PC-9 (cell line): ENCODE data around the gene ATP8B3. TPM values are rescaled to one million over a fixed set of nuclear protein-coding genes. Genes with fewer than 3 reads are reported as not detected.
"Not testable (repeated sequence)": the region's sequence is repeated elsewhere in the genome, so short reads cannot be mapped to it uniquely, and the experiment has no call there.

Experiments used
- BruUV-seq: library from RNA; stranded (reverse); fragments of 400-500 nt; replicated peaks from 2 replicates; lab custom pipeline; 2021; lab: Mats Ljungman, UMichigan
- CTCF ChIA-PET: fragments of 300-600 bp; sonication (Branson Sonifier 250); formaldehyde crosslinking; loops from one replicate; lab custom pipeline; 2022; ENCODE audit warnings: antibody characterized with exemption; lab: Charles Lee
- POLR2A ChIA-PET: fragments of 300-600 bp; sonication (Branson Sonifier 250); formaldehyde crosslinking; loops from one replicate; lab custom pipeline; 2022; ENCODE audit warnings: antibody characterized with exemption; ENCODE audit not compliant: unreplicated experiment; lab: Charles Lee
- DNase-seq, 2 experiments: peaks; one replicate each; pipeline versions ENCODE4 v3.0.0 to v3.0.0-alpha.2; 2015 to 2022; ENCODE audit warnings: mixed read lengths in 1 of 2
- H2AFZ ChIP-seq: fragments of 200-600 bp; sonication (generic); 2 replicates; pipeline ENCODE4 v1.8.1; 2017; ENCODE audit warnings: antibody characterized with exemption
- H3F3A ChIP-seq: fragments of 200-600 bp; sonication (generic); 2 replicates; pipeline ENCODE4 v1.8.1; 2017; ENCODE audit warnings: antibody characterized with exemption, mild to moderate bottlenecking, low read depth; ENCODE audit not compliant: insufficient read depth
- H3K27ac ChIP-seq: fragments of 200-600 bp; sonication (generic); 2 replicates; pipeline ENCODE4 v1.6.1; 2016; ENCODE audit warnings: mixed run types
- H3K27me3 ChIP-seq: fragments of 200-600 bp; sonication (generic); 2 replicates; pipeline ENCODE4 v1.6.1; 2016; ENCODE audit warnings: low read depth, mixed run types; ENCODE audit not compliant: insufficient read depth
- H3K36me3 ChIP-seq: fragments of 200-600 bp; sonication (generic); 2 replicates; pipeline ENCODE4 v1.6.1; 2016; ENCODE audit warnings: low read depth, mixed run types
- H3K4me1 ChIP-seq: fragments of 200-600 bp; sonication (generic); replicated peaks from 2 replicates; pipeline ENCODE4 v1.6.1; 2016; ENCODE audit warnings: mixed run types; ENCODE audit not compliant: insufficient read depth
- H3K4me2 ChIP-seq: fragments of 200-600 bp; sonication (generic); 2 replicates; pipeline ENCODE4 v1.6.1; 2017; ENCODE audit warnings: mixed run types
- H3K4me3 ChIP-seq: fragments of 200-600 bp; sonication (generic); 2 replicates; pipeline ENCODE4 v1.6.1; 2016; ENCODE audit warnings: mixed run types
- H3K79me2 ChIP-seq: fragments of 200-600 bp; sonication (generic); 2 replicates; pipeline ENCODE4 v1.6.1; 2017; ENCODE audit warnings: low read depth, mixed run types
- H3K9me2 ChIP-seq: fragments of 200-600 bp; sonication (generic); 2 replicates; pipeline ENCODE4 v1.8.1; 2017; ENCODE audit warnings: mild to moderate bottlenecking; ENCODE audit not compliant: insufficient read depth
- H3K9me3 ChIP-seq: fragments of 200-600 bp; sonication (generic); 2 replicates; pipeline ENCODE4 v1.8.1; 2016; ENCODE audit warnings: low read depth; ENCODE audit not compliant: insufficient read depth
- H4K20me1 ChIP-seq: fragments of 200-600 bp; sonication (generic); 2 replicates; pipeline ENCODE4 v1.8.1; 2017; ENCODE audit not compliant: insufficient read depth
- CTCF ChIP-seq: fragments of 200-600 bp; sonication (generic); conservative IDR thresholded peaks from 2 replicates; pipeline ENCODE4 v1.6.1; 2017; ENCODE audit warnings: mixed run types, antibody characterized with exemption, mild to moderate bottlenecking, moderate library complexity
- EZH2 ChIP-seq: fragments of 200-600 bp; sonication (generic); IDR thresholded peaks from 2 replicates; pipeline ENCODE4 v1.8.0; 2017; ENCODE audit warnings: antibody characterized with exemption, low read depth
- intact Hi-C: fragments of 100-400 bp; cut with micrococcal nuclease; formaldehyde crosslinking; loops from one replicate; pipeline ENCODE4 v1.10.0; 2022; ENCODE audit not compliant: unreplicated experiment
- total RNA-seq: library from RNA; stranded (reverse); gene quantifications from 2 replicates; pipeline ENCODE4 v1.2.3, GENCODE V29; 2021

Gene ATP8B3
- total RNA-seq, 1 experiment from 2014 or later = 8.3 TPM

GRCh38 chr19:1804858-1805257 is 7.2 kb downstream of the ATP8B3 start:
- POLR2A ChIA-PET = no interaction called here
- CTCF ChIA-PET = no interaction called here

GRCh38 chr19:1799695-1800342 is 12.3 kb downstream of the ATP8B3 start:
- ChIA-PET POLR2A (no interaction called here), CTCF (no interaction called here)
- no peaks in the 10 kb centered on the region; the same call in 1 of the 2 replicates for H3K27me3 ChIP-seq
- H3K79me2 ChIP-seq = no peaks in the 10 kb centered on the region
- H3F3A ChIP-seq = no peaks in the 10 kb centered on the region
- no peaks in the 10 kb centered on the region for H3K9me2 ChIP-seq
- H3K9me3 ChIP-seq = no peaks in the 10 kb centered on the region
- H2AFZ ChIP-seq = no peak overlapping the region
- no peak overlapping the region for H3K27ac ChIP-seq
- no peaks in the 10 kb centered on the region for H4K20me1 ChIP-seq
- no peak for TF ChIP-seq CTCF
- no peak for TF ChIP-seq EZH2
- no TSS peak for BruUV-seq
- no peak for DNase-seq
- H3K36me3 ChIP-seq = no peaks in the 10 kb centered on the region
- no peak overlapping the region for H3K4me2 ChIP-seq
- H3K4me3 ChIP-seq = no peak overlapping the region
- intact Hi-C loops = loop anchor here (5.0 to 10.0 kb wide), 2 partner anchors 193 to 255 kb away; partner anchors contain the start of gene UQCR11
- no peaks in the 10 kb centered on the region for H3K4me1 ChIP-seq

More at GRCh38 chr19:1804858-1805257, 7.2 kb downstream of the ATP8B3 start:
- TF ChIP-seq EZH2 = no peak
- no peak for TF ChIP-seq CTCF
- Histone ChIP-seq H3K4me3 (no peak overlapping the region), H3K4me2 (no peak overlapping the region), H4K20me1 (no peaks in the 10 kb centered on the region), H3F3A (no peaks in the 10 kb centered on the region; the same call in 1 of the 2 replicates), H3K27ac (no peak overlapping the region), H3K9me2 (no peaks in the 10 kb centered on the region), H3K27me3 (no peaks in the 10 kb centered on the region), H2AFZ (no peak overlapping the region), H3K4me1 (no peaks in the 10 kb centered on the region), H3K36me3 (no peaks in the 10 kb centered on the region), H3K79me2 (no peaks in the 10 kb centered on the region), H3K9me3 (no peaks in the 10 kb centered on the region)
- intact Hi-C loops = no loop called here
- BruUV-seq = no TSS peak
- no peak for DNase-seq

- H3K36me3 ChIP-seq, H3K27ac ChIP-seq, H3K4me2 ChIP-seq, H2AFZ ChIP-seq, H3K4me1 ChIP-seq, H3K4me3 ChIP-seq, H3K27me3 ChIP-seq, H4K20me1 ChIP-seq, H3F3A ChIP-seq, DNase-seq, H3K9me3 ChIP-seq, H3K9me2 ChIP-seq, BruUV-seq, POLR2A ChIA-PET, H3K79me2 ChIP-seq: not testable (repeated sequence)
- intact Hi-C loops = loop anchor here (5.0 to 10.0 kb wide), 2 partner anchors 190 to 253 kb away; partner anchors contain the start of gene UQCR11
- CTCF ChIA-PET = interaction anchor here (0.6 kb wide), 1 partner anchor 251 kb away, joined by 4 read pairs; no protein-coding TSS in a partner anchor
These were observed 14.8 kb downstream of the ATP8B3 start for GRCh38 chr19:1797313-1797712.
